SK-N-SH (cell line): ENCODE data around the gene TBL1Y. TPM values are rescaled to one million over a fixed set of nuclear protein-coding genes. Genes with fewer than 3 reads are reported as not detected.

Source experiments
- CTCF ChIA-PET: fragments of 300-600, 350-600 bp; formaldehyde crosslinking; extraction: SDS; loops from one replicate; lab custom pipeline; 2021; lab: Yijun Ruan, JAX
- POLR2A ChIA-PET: fragments of 350-600 bp; sonication (Branson Sonifier 250); formaldehyde crosslinking; extraction: SDS; loops from one replicate; lab custom pipeline; 2020; ENCODE audit warnings: antibody characterized with exemption, inconsistent platforms; lab: Yijun Ruan, JAX
- DNase-seq: peaks from one replicate; pipeline ENCODE4 v3.0.0; 2012
- H2AFZ ChIP-seq: fragments of 200-600 bp; sonication (generic); 2 replicates; pipeline ENCODE4 v1.8.1; 2016; ENCODE audit warnings: antibody characterized with exemption, mild to moderate bottlenecking, low read depth
- H3F3A ChIP-seq: fragments of 200-600 bp; sonication (generic); replicated peaks from 2 replicates; pipeline ENCODE3; 2016; ENCODE audit warnings: antibody characterized with exemption, mild to moderate bottlenecking; ENCODE audit not compliant: insufficient read depth
- H3K27ac ChIP-seq, 2 experiments: fragments of 200-500 bp in 1 of 2; fragments of 200-600 bp in 1 of 2; sonication (Bioruptor generic) in 1 of 2; sonication (generic), shearing (Covaris generic) in 1 of 2; 2 replicates each; pipeline versions ENCODE4 v1.5.1 to v1.6.1; 2014 to 2016; ENCODE audit warnings: low read depth in 2 of 2, inconsistent platforms in 1 of 2, low read length in 1 of 2, mild to moderate bottlenecking in 1 of 2, mixed read lengths in 1 of 2
- H3K27me3 ChIP-seq: fragments of 200-600 bp; sonication (generic), shearing (Covaris generic); 2 replicates; pipeline ENCODE4 v1.6.1; 2016; ENCODE audit warnings: mixed run types; ENCODE audit not compliant: insufficient read depth
- H3K36me3 ChIP-seq, 2 experiments: fragments of 200-500 bp in 1 of 2; fragments of 200-600 bp in 1 of 2; sonication (Bioruptor generic) in 1 of 2; sonication (generic) in 1 of 2; replicated peaks in 1 of 2; 2 replicates each; pipeline versions ENCODE3 to v1.5.1; 2014 to 2016; ENCODE audit warnings: low read length in 1 of 2, mild to moderate bottlenecking in 1 of 2; ENCODE audit not compliant: insufficient read depth in 2 of 2, control insufficient read depth in 1 of 2
- H3K4me1 ChIP-seq, 2 experiments: fragments of 200-500 bp in 1 of 2; fragments of 200-600 bp in 1 of 2; sonication (Bioruptor generic) in 1 of 2; sonication (generic), shearing (Covaris generic) in 1 of 2; 2 replicates each; pipeline versions ENCODE4 v1.5.1 to v1.6.1; 2014 to 2016; ENCODE audit warnings: low read depth in 1 of 2, low read length in 1 of 2, mixed run types in 1 of 2; ENCODE audit not compliant: insufficient read depth in 2 of 2, control insufficient read depth in 1 of 2
- H3K4me2 ChIP-seq: fragments of 200-600 bp; sonication (generic), shearing (Covaris generic); 2 replicates; pipeline ENCODE4 v1.6.1; 2017; ENCODE audit warnings: mixed run types
- H3K4me3 ChIP-seq, 2 experiments: fragments of 200-500 bp in 1 of 2; fragments of 200-600 bp in 1 of 2; sonication (Bioruptor generic) in 1 of 2; sonication (generic), shearing (Covaris generic) in 1 of 2; 2 replicates each; pipeline versions ENCODE4 v1.5.1 to v1.8.1; 2014 to 2016; ENCODE audit warnings: low read depth in 2 of 2, inconsistent platforms in 1 of 2, low read length in 1 of 2, mild to moderate bottlenecking in 1 of 2, mixed read lengths in 1 of 2, moderate library complexity in 1 of 2
- H3K79me2 ChIP-seq: fragments of 200-600 bp; sonication (generic); 2 replicates; pipeline ENCODE4 v1.8.1; 2017; ENCODE audit warnings: mild to moderate bottlenecking; ENCODE audit not compliant: insufficient read depth
- H3K9ac ChIP-seq: fragments of 200-600 bp; sonication (generic); 2 replicates; pipeline ENCODE4 v1.6.1; 2017; ENCODE audit warnings: mixed run types
- H3K9me2 ChIP-seq: fragments of 200-600 bp; sonication (generic); 2 replicates; pipeline ENCODE4 v1.6.1; 2017; ENCODE audit warnings: mixed run types
- H3K9me3 ChIP-seq: fragments of 200-600 bp; sonication (generic); 2 replicates; pipeline ENCODE4 v1.6.1; 2017; ENCODE audit warnings: mixed run types, mild to moderate bottlenecking, moderate library complexity
- H4K20me1 ChIP-seq: fragments of 200-600 bp; sonication (generic); 2 replicates; pipeline ENCODE4 v1.6.1; 2017; ENCODE audit warnings: mild to moderate bottlenecking, mixed run types; ENCODE audit not compliant: insufficient read depth
- CTCF ChIP-seq: fragments of 200-600 bp; sonication (generic); IDR thresholded peaks from 2 replicates; pipeline ENCODE4 v1.6.1; 2017; ENCODE audit warnings: antibody characterized with exemption, mild to moderate bottlenecking, moderate library complexity
- ELF1 ChIP-seq: IDR thresholded peaks from 2 replicates; pipeline ENCODE4 v1.4.0; 2012
- FOSL2 ChIP-seq: IDR thresholded peaks from 2 replicates; pipeline ENCODE4 v1.4.0; 2012; ENCODE audit warnings: low read depth, mild to moderate bottlenecking, moderate library complexity, borderline replicate concordance
- GABPA ChIP-seq: IDR thresholded peaks from 2 replicates; pipeline ENCODE4 v1.4.0; 2012; ENCODE audit warnings: low read depth, mild to moderate bottlenecking
- GATA2 ChIP-seq: sonication (generic); formaldehyde crosslinking; IDR thresholded peaks from 2 replicates; pipeline ENCODE4 v1.5.0; 2020; ENCODE audit warnings: mild to moderate bottlenecking, missing genetic modification reagents
- MAX ChIP-seq: IDR thresholded peaks from 2 replicates; pipeline ENCODE4 v1.4.0; 2012; ENCODE audit warnings: low read depth
- MEF2A ChIP-seq: IDR thresholded peaks from 2 replicates; pipeline ENCODE4 v1.4.0; 2012; ENCODE audit warnings: low read depth, borderline replicate concordance
- POLR2AphosphoS5 ChIP-seq: IDR thresholded peaks from 2 replicates; pipeline ENCODE4 v1.6.1; 2012; ENCODE audit warnings: low read depth, low read length
- RFX5 ChIP-seq: IDR thresholded peaks from 2 replicates; pipeline ENCODE4 v1.6.1; 2012; ENCODE audit warnings: mild to moderate bottlenecking, improper control_type of control experiment, low read length
- RXRA ChIP-seq: IDR thresholded peaks from 2 replicates; pipeline ENCODE4 v1.4.0; 2012; ENCODE audit warnings: low read depth, mild to moderate bottlenecking, borderline replicate concordance
- SIN3A ChIP-seq: IDR thresholded peaks from 2 replicates; pipeline ENCODE4 v1.6.1; 2012; ENCODE audit warnings: low read depth, mild to moderate bottlenecking, low read length, moderate library complexity, borderline replicate concordance
- TCF12 ChIP-seq: IDR thresholded peaks from 2 replicates; pipeline ENCODE4 v1.4.0; 2012
- USF2 ChIP-seq: fragments of 150-350 bp; IDR thresholded peaks from 2 replicates; pipeline ENCODE4 v1.6.1; 2017; ENCODE audit warnings: antibody characterized with exemption, low read length, low read depth, borderline replicate concordance
- WGBS: methylation state at CpG from one replicate; pipeline ENCODE4 v1.1.6; 2017; ENCODE audit warnings: low lambda C conversion rate; 5-methylcytosine and 5-hydroxymethylcytosine counted together
- polyA plus RNA-seq, 3 experiments: library from polyadenylated mRNA; depleted of rRNA; stranded (reverse); fragments of >200 nt; gene quantifications; 2 replicates each; pipeline ENCODE4 v1.2.3, GENCODE V29; 2012
- TF ChIP-seq, protein P1 (sequence below): IDR thresholded peaks from 2 replicates; pipeline ENCODE4 v1.4.0; 2012; ENCODE audit warnings: low read depth, borderline replicate concordance
- TF ChIP-seq, protein P2 (sequence below): IDR thresholded peaks from 2 replicates; pipeline ENCODE4 v1.6.1; 2012; ENCODE audit warnings: mild to moderate bottlenecking, low read depth, low read length, moderate library complexity
- TF ChIP-seq, protein P3 (sequence below): IDR thresholded peaks from 2 replicates; pipeline ENCODE4 v1.4.0; 2012; ENCODE audit warnings: low read depth, borderline replicate concordance

The TBL1Y gene
- polyA plus RNA-seq, 1 of the 3 experiments (the other 2 are of a cell fraction) = not detected

DNA sequence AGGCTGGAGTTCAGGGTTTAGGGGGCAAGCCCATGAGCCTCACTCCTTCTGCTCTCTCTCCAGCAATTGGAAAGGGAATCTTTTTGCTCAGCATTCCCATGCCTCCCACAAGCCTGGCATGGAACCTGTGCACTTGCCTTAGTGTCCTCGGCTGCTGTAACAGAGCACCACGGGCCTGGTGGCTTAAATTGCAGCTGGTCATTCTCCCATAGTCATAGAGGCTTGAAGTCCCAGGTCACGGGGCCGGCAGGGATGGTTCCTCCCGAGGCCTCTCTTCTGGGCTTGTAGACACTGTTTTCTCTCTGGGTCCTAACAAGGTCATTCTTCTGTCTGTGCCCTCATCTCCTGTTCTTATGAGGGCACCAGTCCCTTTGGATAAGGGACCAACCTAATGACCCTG lies 57.2 kb downstream of the TBL1Y start (continued):
- TF ChIP-seq MAX = no peak

GRCh38 chrY:6968191-6968590 lies 57.7 kb downstream of the TBL1Y start:
- CTCF ChIA-PET = no interaction called here
- WGBS = no CpG with 5 or more reads among the region's 1 CpG
- H3K4me1 ChIP-seq = no peaks in the 10 kb centered on the region
- H2AFZ ChIP-seq = no peak overlapping the region
- H4K20me1 ChIP-seq = no peaks in the 10 kb centered on the region
- no peaks in the 10 kb centered on the region for H3K27me3 ChIP-seq
- H3K79me2 ChIP-seq = no peaks in the 10 kb centered on the region
- no peak overlapping the region for H3K4me3 ChIP-seq
- H3F3A ChIP-seq = no peaks in the 10 kb centered on the region
- no peaks in the 10 kb centered on the region for H3K36me3 ChIP-seq
- no peak overlapping the region for H3K4me2 ChIP-seq
- POLR2A ChIA-PET = no interaction called here
- H3K9me3 ChIP-seq = no peaks in the 10 kb centered on the region
- H3K9me2 ChIP-seq = no peaks in the 10 kb centered on the region
- DNase-seq = no peak
- TF ChIP-seq GATA2 (CRISPR knock-in tag) (no peak), GABPA (no peak), POLR2AphosphoS5 (no peak), ELF1 (no peak), USF2 (no peak), FOSL2 (no peak), MEF2A (no peak), CTCF (no peak), RFX5 (no peak), SIN3A (no peak), MAX (no peak), TCF12 (no peak), RXRA (no peak)
- TF ChIP-seq, protein P1, sequence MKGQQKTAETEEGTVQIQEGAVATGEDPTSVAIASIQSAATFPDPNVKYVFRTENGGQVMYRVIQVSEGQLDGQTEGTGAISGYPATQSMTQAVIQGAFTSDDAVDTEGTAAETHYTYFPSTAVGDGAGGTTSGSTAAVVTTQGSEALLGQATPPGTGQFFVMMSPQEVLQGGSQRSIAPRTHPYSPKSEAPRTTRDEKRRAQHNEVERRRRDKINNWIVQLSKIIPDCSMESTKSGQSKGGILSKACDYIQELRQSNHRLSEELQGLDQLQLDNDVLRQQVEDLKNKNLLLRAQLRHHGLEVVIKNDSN = no peak
- TF ChIP-seq, protein P2, sequence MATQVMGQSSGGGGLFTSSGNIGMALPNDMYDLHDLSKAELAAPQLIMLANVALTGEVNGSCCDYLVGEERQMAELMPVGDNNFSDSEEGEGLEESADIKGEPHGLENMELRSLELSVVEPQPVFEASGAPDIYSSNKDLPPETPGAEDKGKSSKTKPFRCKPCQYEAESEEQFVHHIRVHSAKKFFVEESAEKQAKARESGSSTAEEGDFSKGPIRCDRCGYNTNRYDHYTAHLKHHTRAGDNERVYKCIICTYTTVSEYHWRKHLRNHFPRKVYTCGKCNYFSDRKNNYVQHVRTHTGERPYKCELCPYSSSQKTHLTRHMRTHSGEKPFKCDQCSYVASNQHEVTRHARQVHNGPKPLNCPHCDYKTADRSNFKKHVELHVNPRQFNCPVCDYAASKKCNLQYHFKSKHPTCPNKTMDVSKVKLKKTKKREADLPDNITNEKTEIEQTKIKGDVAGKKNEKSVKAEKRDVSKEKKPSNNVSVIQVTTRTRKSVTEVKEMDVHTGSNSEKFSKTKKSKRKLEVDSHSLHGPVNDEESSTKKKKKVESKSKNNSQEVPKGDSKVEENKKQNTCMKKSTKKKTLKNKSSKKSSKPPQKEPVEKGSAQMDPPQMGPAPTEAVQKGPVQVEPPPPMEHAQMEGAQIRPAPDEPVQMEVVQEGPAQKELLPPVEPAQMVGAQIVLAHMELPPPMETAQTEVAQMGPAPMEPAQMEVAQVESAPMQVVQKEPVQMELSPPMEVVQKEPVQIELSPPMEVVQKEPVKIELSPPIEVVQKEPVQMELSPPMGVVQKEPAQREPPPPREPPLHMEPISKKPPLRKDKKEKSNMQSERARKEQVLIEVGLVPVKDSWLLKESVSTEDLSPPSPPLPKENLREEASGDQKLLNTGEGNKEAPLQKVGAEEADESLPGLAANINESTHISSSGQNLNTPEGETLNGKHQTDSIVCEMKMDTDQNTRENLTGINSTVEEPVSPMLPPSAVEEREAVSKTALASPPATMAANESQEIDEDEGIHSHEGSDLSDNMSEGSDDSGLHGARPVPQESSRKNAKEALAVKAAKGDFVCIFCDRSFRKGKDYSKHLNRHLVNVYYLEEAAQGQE = no peak
- TF ChIP-seq, protein P3, sequence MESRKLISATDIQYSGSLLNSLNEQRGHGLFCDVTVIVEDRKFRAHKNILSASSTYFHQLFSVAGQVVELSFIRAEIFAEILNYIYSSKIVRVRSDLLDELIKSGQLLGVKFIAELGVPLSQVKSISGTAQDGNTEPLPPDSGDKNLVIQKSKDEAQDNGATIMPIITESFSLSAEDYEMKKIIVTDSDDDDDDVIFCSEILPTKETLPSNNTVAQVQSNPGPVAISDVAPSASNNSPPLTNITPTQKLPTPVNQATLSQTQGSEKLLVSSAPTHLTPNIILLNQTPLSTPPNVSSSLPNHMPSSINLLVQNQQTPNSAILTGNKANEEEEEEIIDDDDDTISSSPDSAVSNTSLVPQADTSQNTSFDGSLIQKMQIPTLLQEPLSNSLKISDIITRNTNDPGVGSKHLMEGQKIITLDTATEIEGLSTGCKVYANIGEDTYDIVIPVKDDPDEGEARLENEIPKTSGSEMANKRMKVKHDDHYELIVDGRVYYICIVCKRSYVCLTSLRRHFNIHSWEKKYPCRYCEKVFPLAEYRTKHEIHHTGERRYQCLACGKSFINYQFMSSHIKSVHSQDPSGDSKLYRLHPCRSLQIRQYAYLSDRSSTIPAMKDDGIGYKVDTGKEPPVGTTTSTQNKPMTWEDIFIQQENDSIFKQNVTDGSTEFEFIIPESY = no peak
- no peak overlapping the region for H3K27ac ChIP-seq
- H3K9ac ChIP-seq = no peak overlapping the region
